Activated CD8-positive, alpha-beta memory T cell treated with anti-CD3 and anti-CD28 coated beads, Interleukin-2, amount 50 U/mL, for 48 hours (primary cell): ENCODE results near the gene CHRNA4.
"Not testable (repeated sequence)": the region's sequence is repeated elsewhere in the genome, so short reads cannot be mapped to it uniquely, and the experiment has no call there.

Source experiments
- DNase-seq: peaks from one replicate; pipeline ENCODE4 v3.0.0-alpha.2; 2020

The CHRNA4 gene

GRCh38 chr20:63397155-63397843 is 36.1 kb upstream of the CHRNA4 start:
- DNase-seq: no peak

GRCh38 chr20:63396300-63396699 is 35.2 kb upstream of the CHRNA4 start:
- no peak for DNase-seq

- DNase-seq: no peak
Measured at GRCh38 chr20:63395723-63396122, 34.6 kb upstream of the CHRNA4 start.

- no peak for DNase-seq
Measured at GRCh38 chr20:63394920-63395455, 33.8 kb upstream of the CHRNA4 start.

- no peak for DNase-seq
Measured at GRCh38 chr20:63394069-63394919, 33.1 kb upstream of the CHRNA4 start.

GRCh38 chr20:63393566-63393965 is 32.4 kb upstream of the CHRNA4 start:
- DNase-seq: no peak

GRCh38 chr20:63392465-63393365 is 31.6 kb upstream of the CHRNA4 start:
- DNase-seq: no peak

GRCh38 chr20:63387917-63388316 is 26.8 kb upstream of the CHRNA4 start:
- no peak for DNase-seq

- no peak for DNase-seq
Measured at GRCh38 chr20:63387393-63387792, 26.2 kb upstream of the CHRNA4 start.

- no peak for DNase-seq
Measured at GRCh38 chr20:63386491-63386890, 25.3 kb upstream of the CHRNA4 start.

GRCh38 chr20:63385819-63386218 is 24.7 kb upstream of the CHRNA4 start:
- no peak for DNase-seq

GRCh38 chr20:63384336-63384735 is 23.2 kb upstream of the CHRNA4 start:
- no peak for DNase-seq

- no peak for DNase-seq
Measured at GRCh38 chr20:63383556-63383955, 22.4 kb upstream of the CHRNA4 start.

GRCh38 chr20:63382551-63383300 is 21.6 kb upstream of the CHRNA4 start:
- no peak for DNase-seq

- peak; percentile 81 for DNase-seq
Measured at GRCh38 chr20:63381781-63382431, 20.8 kb upstream of the CHRNA4 start.

- no peak for DNase-seq
Measured at GRCh38 chr20:63380346-63380870, 19.3 kb upstream of the CHRNA4 start.

- not testable (repeated sequence) for DNase-seq
Measured at GRCh38 chr20:63379872-63380271, 18.7 kb upstream of the CHRNA4 start.

- no peak for DNase-seq
Measured at GRCh38 chr20:63379296-63379695, 18.1 kb upstream of the CHRNA4 start.

- DNase-seq: no peak
Measured at GRCh38 chr20:63378626-63379025, 17.5 kb upstream of the CHRNA4 start.

- no peak for DNase-seq
Measured at GRCh38 chr20:63377951-63378381, 16.8 kb upstream of the CHRNA4 start.

- no peak for DNase-seq
Measured at GRCh38 chr20:63377256-63377941, 16.2 kb upstream of the CHRNA4 start.
